ENCODE measurements around the gene SNU13. TPM values are rescaled to one million over a fixed set of nuclear protein-coding genes. Genes with fewer than 3 reads are reported as not detected.
"Not testable (repeated sequence)": the region's sequence is repeated elsewhere in the genome, so short reads cannot be mapped to it uniquely, and the experiment has no call there.

The SNU13 gene
- total RNA-seq, 2 donors from 2014 or later, result 33.3 to 50.6 TPM

GRCh38 chr22:41664951-41665350 lies 23.7 kb downstream of the SNU13 start:
- no peak for ATAC-seq
- no peak overlapping the region for H3K27ac ChIP-seq
- intact Hi-C loops (cut with DNase I), result no loop called here
- peaks cover 10% of the 10 kb centered on the region for H3K4me1 ChIP-seq
- H3K9me3 ChIP-seq, result no peaks in the 10 kb centered on the region
- DNase-seq, result no peak
- peaks cover 10 to 15% of the 10 kb centered on the region in 2 donors for H3K36me3 ChIP-seq (replicated peaks in 1 of 2; ENCODE audit: insufficient read depth in 1 of 2, low read depth in 2 of 2)
- H3K27me3 ChIP-seq, result no peaks in the 10 kb centered on the region
- TF ChIP-seq CTCF (IDR thresholded peaks at IDR 0.05) (no peak), POLR2A (IDR thresholded peaks at IDR 0.05) (no peak)
- 74 to 83% methylated on average over 3 of the region's 3 CpGs for WGBS, 2 donors
- no peak overlapping the region for H3K4me3 ChIP-seq

- no peak for TF ChIP-seq CTCF (IDR thresholded peaks at IDR 0.05)
- no peak for TF ChIP-seq POLR2A (IDR thresholded peaks at IDR 0.05)
- no peak for ATAC-seq
- H3K4me1 ChIP-seq, result peaks cover 10% of the 10 kb centered on the region
These were observed 24.2 kb downstream of the SNU13 start for GRCh38 chr22:41664490-41664889.

GRCh38 chr22:41663594-41663993 lies 25.1 kb downstream of the SNU13 start:
- ATAC-seq; intact Hi-C loops (cut with DNase I); DNase-seq: not testable (repeated sequence)

More at GRCh38 chr22:41664490-41664889, 24.2 kb downstream of the SNU13 start:
- peaks cover 10 to 16% of the 10 kb centered on the region in 2 donors for H3K36me3 ChIP-seq (replicated peaks in 1 of 2; ENCODE audit: insufficient read depth in 1 of 2, low read depth in 2 of 2)
- DNase-seq, result no peak
- H3K27me3 ChIP-seq, result no peaks in the 10 kb centered on the region
- intact Hi-C loops (cut with DNase I), result no loop called here
- H3K9me3 ChIP-seq, result no peaks in the 10 kb centered on the region
- no peak overlapping the region for H3K27ac ChIP-seq
- no peak overlapping the region for H3K4me3 ChIP-seq

GRCh38 chr22:41661713-41662112 lies 27.0 kb downstream of the SNU13 start:
- Histone ChIP-seq H3K27ac (no peak overlapping the region), H3K36me3 (replicated peaks in 1 of 2; ENCODE audit: insufficient read depth in 1 of 2, low read depth in 2 of 2) (peaks cover 16 to 33% of the 10 kb centered on the region in 2 donors), H3K27me3 (no peaks in the 10 kb centered on the region), H3K4me3 (no peak overlapping the region), H3K4me1 (peaks cover 5% of the 10 kb centered on the region), H3K9me3 (no peaks in the 10 kb centered on the region)
- intact Hi-C loops (cut with DNase I), result no loop called here
- TF ChIP-seq POLR2A (IDR thresholded peaks at IDR 0.05) (no peak), CTCF (IDR thresholded peaks at IDR 0.05) (no peak)
- DNase-seq (no peak), ATAC-seq (no peak)
- WGBS, 2 donors, result 94 to 95% methylated on average over 2 of the region's 2 CpGs

More at GRCh38 chr22:41663594-41663993, 25.1 kb downstream of the SNU13 start:
- not testable (repeated sequence) for H3K4me3 ChIP-seq, H3K27ac ChIP-seq, H3K27me3 ChIP-seq, H3K9me3 ChIP-seq
- H3K4me1 ChIP-seq, result peaks cover 10% of the 10 kb centered on the region
- peaks cover 12 to 20% of the 10 kb centered on the region in 2 donors for H3K36me3 ChIP-seq (replicated peaks in 1 of 2; ENCODE audit: insufficient read depth in 1 of 2, low read depth in 2 of 2)
- WGBS, 2 donors, result 75 to 83% methylated on average over 1 to 8 of the region's 9 CpGs

GRCh38 chr22:41661088-41661487 lies 27.6 kb downstream of the SNU13 start:
- H3K4me1 ChIP-seq, result no peaks in the 10 kb centered on the region
- 75 to 81% methylated on average over 3 of the region's 3 CpGs for WGBS, 2 donors
- intact Hi-C loops (cut with DNase I), result no loop called here
- H3K9me3 ChIP-seq, result no peaks in the 10 kb centered on the region
- DNase-seq (no peak), ATAC-seq (no peak)
- no peak overlapping the region for H3K27ac ChIP-seq
- no peaks in the 10 kb centered on the region for H3K27me3 ChIP-seq
- H3K36me3 ChIP-seq (replicated peaks in 1 of 2; ENCODE audit: insufficient read depth in 1 of 2, low read depth in 2 of 2), result peaks cover 16 to 36% of the 10 kb centered on the region in 2 donors
- no peak for TF ChIP-seq CTCF (IDR thresholded peaks at IDR 0.05)
- no peak for TF ChIP-seq POLR2A (IDR thresholded peaks at IDR 0.05)
- H3K4me3 ChIP-seq, result no peak overlapping the region

All from body of pancreas (tissue), 4 donors.